Measurements from ENCODE around the gene LY6G6D. TPM values are rescaled to one million over a fixed set of nuclear protein-coding genes. Genes with fewer than 3 reads are reported as not detected.

LY6G6D gene
- total and polyA plus RNA-seq, 2 experiments from 2014 or later, result 3.0 TPM; not detected in 1

GRCh38 chr6:31718265-31718664 lies 3.1 kb downstream of the LY6G6D start:
- Histone ChIP-seq H3K27me3 (no peaks in the 10 kb centered on the region), H3K27ac (no peak overlapping the region), H3K36me3 (replicated peaks; ENCODE audit: insufficient read depth, low read depth) (no peaks in the 10 kb centered on the region), H3K4me3 (no peak overlapping the region), H3K9me2 (replicated peaks; ENCODE audit: insufficient read depth) (no peaks in the 10 kb centered on the region), H3K4me1 (ENCODE audit: insufficient read depth) (peaks cover 25% of the 10 kb centered on the region), H3K9me3 (ENCODE audit: low read depth) (no peaks in the 10 kb centered on the region), H3K79me2 (no peaks in the 10 kb centered on the region), H3K4me2 (no peak overlapping the region), H2AFZ (no peak overlapping the region), H4K20me1 (ENCODE audit: insufficient read depth, poor library complexity, severe bottlenecking) (no peaks in the 10 kb centered on the region)
- DNase-seq (ENCODE audit: low spot score), result no peak
- WGBS (ENCODE audit: low lambda C conversion rate, missing lambda C conversion rate), result 67% methylated on average over 1 of the region's 1 CpG
- TF ChIP-seq EZH2phosphoT487 (IDR thresholded peaks at IDR 0.05; ENCODE audit: low read depth, severe bottlenecking, unreplicated experiment), result no peak
- TF ChIP-seq CTCF (IDR thresholded peaks at IDR 0.05; ENCODE audit: poor library complexity), result no peak
- TF ChIP-seq EZH2 (IDR thresholded peaks at IDR 0.05; ENCODE audit: borderline replicate concordance), result no peak

GRCh38 chr6:31719001-31719400 lies 3.9 kb downstream of the LY6G6D start:
- WGBS (ENCODE audit: low lambda C conversion rate, missing lambda C conversion rate), result 84% methylated on average over 6 of the region's 6 CpGs
- peaks cover 17% of the 10 kb centered on the region for H3K4me1 ChIP-seq (ENCODE audit: insufficient read depth)
- H3K27ac ChIP-seq, result no peak overlapping the region
- no peak for TF ChIP-seq EZH2 (IDR thresholded peaks at IDR 0.05; ENCODE audit: borderline replicate concordance)
- TF ChIP-seq EZH2phosphoT487 (IDR thresholded peaks at IDR 0.05; ENCODE audit: low read depth, severe bottlenecking, unreplicated experiment), result no peak
- no peak for TF ChIP-seq CTCF (IDR thresholded peaks at IDR 0.05; ENCODE audit: poor library complexity)
- no peak overlapping the region for H3K4me3 ChIP-seq
- H2AFZ ChIP-seq, result no peak overlapping the region
- no peak overlapping the region for H3K4me2 ChIP-seq
- H3K36me3 ChIP-seq (replicated peaks; ENCODE audit: insufficient read depth, low read depth), result no peaks in the 10 kb centered on the region
- H3K9me2 ChIP-seq (replicated peaks; ENCODE audit: insufficient read depth), result no peaks in the 10 kb centered on the region
- no peaks in the 10 kb centered on the region for H3K79me2 ChIP-seq
- H3K27me3 ChIP-seq, result no peaks in the 10 kb centered on the region
- H3K9me3 ChIP-seq (ENCODE audit: low read depth), result no peaks in the 10 kb centered on the region
- H4K20me1 ChIP-seq (ENCODE audit: insufficient read depth, poor library complexity, severe bottlenecking), result no peaks in the 10 kb centered on the region
- no peak for DNase-seq (ENCODE audit: low spot score)

- TF ChIP-seq EZH2phosphoT487 (IDR thresholded peaks at IDR 0.05; ENCODE audit: low read depth, severe bottlenecking, unreplicated experiment), result no peak
- Histone ChIP-seq H3K9me2 (replicated peaks; ENCODE audit: insufficient read depth) (no peaks in the 10 kb centered on the region), H3K79me2 (no peaks in the 10 kb centered on the region), H3K4me3 (no peak overlapping the region), H3K4me2 (no peak overlapping the region), H2AFZ (no peak overlapping the region), H3K27ac (no peak overlapping the region), H3K9me3 (ENCODE audit: low read depth) (no peaks in the 10 kb centered on the region), H3K27me3 (no peaks in the 10 kb centered on the region), H4K20me1 (ENCODE audit: insufficient read depth, poor library complexity, severe bottlenecking) (no peaks in the 10 kb centered on the region), H3K36me3 (replicated peaks; ENCODE audit: insufficient read depth, low read depth) (no peaks in the 10 kb centered on the region), H3K4me1 (ENCODE audit: insufficient read depth) (peaks cover 4% of the 10 kb centered on the region)
- DNase-seq (ENCODE audit: low spot score), result no peak
- 88% methylated on average over 5 of the region's 5 CpGs for WGBS (ENCODE audit: low lambda C conversion rate, missing lambda C conversion rate)
These were observed 5.1 kb downstream of the LY6G6D start for GRCh38 chr6:31720196-31720770.

GRCh38 chr6:31721351-31722020 lies 6.3 kb downstream of the LY6G6D start, which contains the start of gene LY6G6C:
TSS of gene LY6G6C (minus strand) at chr6:31721746. CDS start at chr6:31721679, 67 bp downstream.
- no peaks in the 10 kb centered on the region for H3K4me1 ChIP-seq (ENCODE audit: insufficient read depth)
- no peaks in the 10 kb centered on the region for H3K9me3 ChIP-seq (ENCODE audit: low read depth)

More at GRCh38 chr6:31721351-31722020, 6.3 kb downstream of the LY6G6D start, which contains the start of gene LY6G6C:
- TF ChIP-seq EZH2 (IDR thresholded peaks at IDR 0.05; ENCODE audit: borderline replicate concordance), result no peak
- no peak for TF ChIP-seq EZH2phosphoT487 (IDR thresholded peaks at IDR 0.05; ENCODE audit: low read depth, severe bottlenecking, unreplicated experiment)
- TF ChIP-seq CTCF (IDR thresholded peaks at IDR 0.05; ENCODE audit: poor library complexity), result no peak
- Histone ChIP-seq H3K36me3 (replicated peaks; ENCODE audit: insufficient read depth, low read depth) (no peaks in the 10 kb centered on the region), H3K4me2 (no peak within 1 kb of the TSS), H3K27me3 (no peaks in the 10 kb centered on the region), H3K79me2 (no peaks in the 10 kb centered on the region), H3K4me3 (no peak within 1 kb of the TSS), H3K27ac (no peak within 1 kb of the TSS), H2AFZ (no peak within 1 kb of the TSS), H4K20me1 (ENCODE audit: insufficient read depth, poor library complexity, severe bottlenecking) (no peaks in the 10 kb centered on the region), H3K9me2 (replicated peaks; ENCODE audit: insufficient read depth) (no peaks in the 10 kb centered on the region)
- no peak for DNase-seq (ENCODE audit: low spot score)
- 89% methylated on average over 4 of the region's 4 CpGs for WGBS (ENCODE audit: low lambda C conversion rate, missing lambda C conversion rate)
